Heart left ventricle (tissue), 13 donors: ENCODE measurements around the gene EIF4E1B.

Experiments used
- POLR2A ChIP-seq, 2 donors: fragments of 450-650 bp; IDR thresholded peaks; one replicate each; pipeline ENCODE4 v1.6.1; 2017; ENCODE audit warnings: antibody characterized with exemption in 2 of 2, mild to moderate bottlenecking in 2 of 2, moderate library complexity in 2 of 2
- TF ChIP-seq, protein P1 (sequence below), 12 donors: fragments of 200-600 bp; sonication (generic) in 4 of 12; IDR thresholded peaks; one replicate each; pipeline versions ENCODE4 v1.5.0 to v1.8.0; 2018 to 2022; ENCODE audit warnings: antibody characterized with exemption in 12 of 12, mild to moderate bottlenecking in 5 of 12
- donor health status: ischemic (EF 13 %, LVEDD 7.1; RV severe dilation, severe dysfunction).
- donor health status: DM: no; HTN: yes; CAD: no.
- donor health status: DM: no; HTN: no; CAD: no.
- donor health status: ischemic (EF 25% LVEDD 6.9; RV normal size, moderate dysfunction).
- donor health status: ischemic (EF 25% LVEDD 5.7; RV mildly dilated, moderate dysfunction).
- donor health status: ischemic (EF 35%, LVEDD 5.7; RV mildly dilated, moderate dysfunction).
- donor health status: nonischemic (EF 11% LVEDD 7.7; RV severe dilation, severe dysfunction).
- donor health status: DM: yes; HTN: yes; CAD: no.
- donor health status: PGD.
- donor health status: ischemic (EF 29% LVEDD 5.4; RV normal size, mild dysfunction).
- donor health status: nonischemic (EF 23%, LVEDD 6.1; RV moderate dilation, normal function).

DNA sequence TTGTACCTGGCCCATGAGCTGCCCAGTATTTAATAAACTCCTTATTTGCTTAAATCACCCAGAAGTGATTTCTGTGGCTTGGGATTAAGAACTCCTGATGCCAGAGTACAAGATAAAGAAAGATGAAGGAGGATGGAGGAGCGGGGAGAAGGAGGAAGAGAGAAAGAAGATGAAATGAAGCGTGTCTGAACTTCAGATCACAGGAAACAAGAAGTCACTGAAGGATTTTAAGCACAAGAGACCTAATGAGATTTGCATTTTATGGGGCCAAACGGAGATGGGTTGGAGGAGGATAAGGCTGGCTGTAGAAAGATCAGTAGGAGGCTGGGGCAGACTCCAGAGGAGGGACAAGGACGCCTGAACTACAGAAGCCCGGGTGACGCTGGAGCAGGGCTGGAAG, 3.1 kb downstream of the EIF4E1B start:
- TF ChIP-seq, protein P1, sequence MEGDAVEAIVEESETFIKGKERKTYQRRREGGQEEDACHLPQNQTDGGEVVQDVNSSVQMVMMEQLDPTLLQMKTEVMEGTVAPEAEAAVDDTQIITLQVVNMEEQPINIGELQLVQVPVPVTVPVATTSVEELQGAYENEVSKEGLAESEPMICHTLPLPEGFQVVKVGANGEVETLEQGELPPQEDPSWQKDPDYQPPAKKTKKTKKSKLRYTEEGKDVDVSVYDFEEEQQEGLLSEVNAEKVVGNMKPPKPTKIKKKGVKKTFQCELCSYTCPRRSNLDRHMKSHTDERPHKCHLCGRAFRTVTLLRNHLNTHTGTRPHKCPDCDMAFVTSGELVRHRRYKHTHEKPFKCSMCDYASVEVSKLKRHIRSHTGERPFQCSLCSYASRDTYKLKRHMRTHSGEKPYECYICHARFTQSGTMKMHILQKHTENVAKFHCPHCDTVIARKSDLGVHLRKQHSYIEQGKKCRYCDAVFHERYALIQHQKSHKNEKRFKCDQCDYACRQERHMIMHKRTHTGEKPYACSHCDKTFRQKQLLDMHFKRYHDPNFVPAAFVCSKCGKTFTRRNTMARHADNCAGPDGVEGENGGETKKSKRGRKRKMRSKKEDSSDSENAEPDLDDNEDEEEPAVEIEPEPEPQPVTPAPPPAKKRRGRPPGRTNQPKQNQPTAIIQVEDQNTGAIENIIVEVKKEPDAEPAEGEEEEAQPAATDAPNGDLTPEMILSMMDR (IDR thresholded peaks at IDR 0.05) = no peak
- no peak for TF ChIP-seq POLR2A (IDR thresholded peaks at IDR 0.05)
